IPS-18a (cell line): ENCODE measurements around the gene SUGP1.

Experiments
- H3K27ac ChIP-seq: one replicate; pipeline ENCODE4 v1.5.1; 2013; ENCODE audit warnings: low read length
- H3K27me3 ChIP-seq: one replicate; pipeline ENCODE4 v1.6.1; 2013; ENCODE audit warnings: mild to moderate bottlenecking, low read length; ENCODE audit not compliant: control insufficient read depth, insufficient read depth
- H3K36me3 ChIP-seq: one replicate; pipeline ENCODE4 v1.6.1; 2013; ENCODE audit warnings: low read depth, low read length; ENCODE audit not compliant: control insufficient read depth
- H3K4me1 ChIP-seq: one replicate; pipeline ENCODE4 v1.6.1; 2013; ENCODE audit warnings: low read depth, low read length; ENCODE audit not compliant: control insufficient read depth
- H3K4me3 ChIP-seq: one replicate; pipeline ENCODE4 v1.5.1; 2013; ENCODE audit warnings: low read length
- H3K9ac ChIP-seq: one replicate; pipeline ENCODE4 v1.6.1; 2013; ENCODE audit warnings: mild to moderate bottlenecking, low read length, moderate library complexity
- H3K9me3 ChIP-seq: one replicate; pipeline ENCODE4 v1.6.1; 2013; ENCODE audit warnings: low read depth, low read length; ENCODE audit not compliant: control insufficient read depth

Gene SUGP1

GRCh38 chr19:19280561-19280960 lies 39.7 kb downstream of the SUGP1 start:
- Histone ChIP-seq H3K4me3 (no peak overlapping the region), H3K4me1 (no peaks in the 10 kb centered on the region), H3K27ac (no peak overlapping the region), H3K9me3 (no peaks in the 10 kb centered on the region), H3K27me3 (no peaks in the 10 kb centered on the region), H3K9ac (no peak overlapping the region), H3K36me3 (peaks cover 32% of the 10 kb centered on the region)

GRCh38 chr19:19279853-19280252 lies 40.5 kb downstream of the SUGP1 start:
- Histone ChIP-seq H3K4me1 (no peaks in the 10 kb centered on the region), H3K27ac (no peak overlapping the region), H3K27me3 (no peaks in the 10 kb centered on the region), H3K4me3 (no peak overlapping the region), H3K9ac (no peak overlapping the region), H3K9me3 (no peaks in the 10 kb centered on the region), H3K36me3 (peaks cover 32% of the 10 kb centered on the region)

- Histone ChIP-seq H3K27me3 (no peaks in the 10 kb centered on the region), H3K9ac (no peak overlapping the region), H3K27ac (no peak overlapping the region), H3K36me3 (peaks cover 29% of the 10 kb centered on the region), H3K4me1 (no peaks in the 10 kb centered on the region), H3K9me3 (no peaks in the 10 kb centered on the region), H3K4me3 (no peak overlapping the region)
Measured at GRCh38 chr19:19279062-19279612, 41.2 kb downstream of the SUGP1 start.

GRCh38 chr19:19278315-19278714 lies 42.0 kb downstream of the SUGP1 start:
- Histone ChIP-seq H3K36me3 (peaks cover 24% of the 10 kb centered on the region), H3K4me3 (no peak overlapping the region), H3K9me3 (no peaks in the 10 kb centered on the region), H3K27ac (no peak overlapping the region), H3K4me1 (no peaks in the 10 kb centered on the region), H3K27me3 (peaks cover 6% of the 10 kb centered on the region), H3K9ac (no peak overlapping the region)

DNA sequence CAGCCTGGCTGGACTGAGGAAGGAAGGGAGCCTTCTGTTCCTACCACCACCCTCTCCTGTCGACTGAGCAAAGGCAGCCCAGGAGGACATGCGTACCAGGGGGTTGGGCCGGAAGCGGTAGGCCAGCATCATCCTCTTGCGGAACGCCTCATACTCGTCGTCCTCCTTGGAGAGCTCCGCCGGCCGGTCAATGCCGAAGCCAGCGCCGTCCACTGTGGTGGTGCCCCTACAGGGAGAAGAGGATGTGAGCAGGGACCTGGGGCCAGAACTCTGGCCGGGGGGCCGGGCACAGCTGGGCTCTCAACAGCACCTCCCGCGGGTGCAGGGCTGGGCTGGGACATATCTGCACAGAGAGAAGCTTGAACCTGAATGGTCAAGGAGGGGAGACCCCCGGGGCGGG lies 43.5 kb downstream of the SUGP1 start:
- no peak overlapping the region for H3K4me3 ChIP-seq

DNA sequence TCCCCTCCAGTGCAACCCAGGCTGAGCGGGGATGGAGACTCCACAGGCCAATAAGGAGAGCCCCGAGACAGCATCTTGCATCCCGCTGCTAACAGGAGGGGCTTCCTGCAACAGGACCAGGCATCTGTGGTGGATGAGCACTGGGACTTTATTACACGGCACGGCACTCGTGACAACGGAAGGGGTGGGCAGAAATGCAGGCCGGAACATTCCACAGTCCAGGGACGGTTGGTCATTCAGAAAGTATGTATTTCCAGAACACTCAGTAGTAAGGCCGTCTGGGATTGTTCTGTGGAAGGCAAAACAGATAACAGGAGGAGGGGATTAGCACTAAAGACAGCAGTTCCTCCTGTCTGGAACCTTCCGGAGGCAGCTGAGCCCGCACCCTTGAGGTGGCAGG lies 43.9 kb downstream of the SUGP1 start:
- H3K4me3 ChIP-seq: no peak overlapping the region
- H3K27me3 ChIP-seq: peaks cover 12% of the 10 kb centered on the region
- H3K4me1 ChIP-seq: peaks cover 4% of the 10 kb centered on the region
- no peaks in the 10 kb centered on the region for H3K9me3 ChIP-seq
- no peak overlapping the region for H3K9ac ChIP-seq
- no peak overlapping the region for H3K27ac ChIP-seq
- peaks cover 19% of the 10 kb centered on the region for H3K36me3 ChIP-seq

More for the DNA sequence above, 43.5 kb downstream of the SUGP1 start:
- Histone ChIP-seq H3K27me3 (peaks cover 12% of the 10 kb centered on the region), H3K9ac (no peak overlapping the region), H3K36me3 (peaks cover 23% of the 10 kb centered on the region), H3K4me1 (peaks cover 4% of the 10 kb centered on the region), H3K9me3 (no peaks in the 10 kb centered on the region), H3K27ac (no peak overlapping the region)

GRCh38 chr19:19274716-19275565 lies 45.4 kb downstream of the SUGP1 start:
- no peak overlapping the region for H3K4me3 ChIP-seq
- no peak overlapping the region for H3K9ac ChIP-seq
- peaks cover 4% of the 10 kb centered on the region for H3K4me1 ChIP-seq
- H3K36me3 ChIP-seq: peaks cover 19% of the 10 kb centered on the region
- H3K27ac ChIP-seq: no peak overlapping the region
- peaks cover 12% of the 10 kb centered on the region for H3K27me3 ChIP-seq
- H3K9me3 ChIP-seq: no peaks in the 10 kb centered on the region

DNA sequence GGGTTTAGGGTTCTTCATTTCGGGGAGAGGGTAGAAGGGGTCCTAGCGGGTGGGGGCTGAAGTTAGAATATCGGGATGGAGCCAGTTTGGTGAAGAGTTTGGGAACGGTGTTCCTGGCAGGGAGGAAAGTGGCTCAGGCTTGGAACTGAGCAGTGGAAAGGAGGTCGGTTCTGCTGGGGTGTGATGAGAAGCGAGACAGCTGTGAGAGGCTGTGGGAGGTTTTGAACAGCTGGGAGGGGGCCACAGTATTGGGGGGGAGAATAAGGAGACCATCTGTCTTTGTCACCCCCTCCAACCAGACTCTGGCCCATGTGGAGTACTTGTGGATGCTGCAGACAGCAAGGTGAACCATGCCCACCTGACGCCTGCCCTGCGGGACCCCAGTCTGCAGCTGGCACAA lies 46.2 kb downstream of the SUGP1 start:
- Histone ChIP-seq H3K4me3 (no peak overlapping the region), H3K9me3 (no peaks in the 10 kb centered on the region), H3K9ac (no peak overlapping the region), H3K4me1 (peaks cover 4% of the 10 kb centered on the region), H3K36me3 (peaks cover 14% of the 10 kb centered on the region), H3K27me3 (peaks cover 12% of the 10 kb centered on the region), H3K27ac (no peak overlapping the region)

GRCh38 chr19:19271828-19272599 lies 48.3 kb downstream of the SUGP1 start:
- Histone ChIP-seq H3K36me3 (peaks cover 7% of the 10 kb centered on the region), H3K27me3 (peaks cover 12% of the 10 kb centered on the region), H3K4me1 (peaks cover 4% of the 10 kb centered on the region), H3K9me3 (no peaks in the 10 kb centered on the region), H3K9ac (peak overlapping the region; percentile 16), H3K27ac (no peak overlapping the region), H3K4me3 (peak overlapping the region; percentile 52)

GRCh38 chr19:19270749-19271571 lies 49.3 kb downstream of the SUGP1 start:
- H3K27me3 ChIP-seq: peaks cover 12% of the 10 kb centered on the region
- no peaks in the 10 kb centered on the region for H3K9me3 ChIP-seq
- H3K36me3 ChIP-seq: no peaks in the 10 kb centered on the region
- peaks cover 4% of the 10 kb centered on the region for H3K4me1 ChIP-seq
- H3K27ac ChIP-seq: no peak overlapping the region
- H3K4me3 ChIP-seq: no peak overlapping the region
- no peak overlapping the region for H3K9ac ChIP-seq
